ENCODE data around the gene PRRC2A.

- TF ChIP-seq CTCF (IDR thresholded peaks at IDR 0.05) (no peak), POLR2AphosphoS5 (IDR thresholded peaks at IDR 0.05; ENCODE audit: insufficient read depth in 1 of 2, low read depth in 1 of 2) (no peak)
These were observed 41.4 kb upstream of the PRRC2A start for GRCh38 chr6:31579119-31579505.
